Measurements from ENCODE around the gene GSG1L.

- TF ChIP-seq EP300 (IDR thresholded peaks at IDR 0.05; ENCODE audit: borderline replicate concordance) (no peak), YY1 (IDR thresholded peaks at IDR 0.05; ENCODE audit: low read depth) (no peak), TAF1 (IDR thresholded peaks at IDR 0.05; ENCODE audit: low read depth) (no peak), CREB1 (IDR thresholded peaks at IDR 0.05; ENCODE audit: low read depth) (no peak), REST (IDR thresholded peaks at IDR 0.05; ENCODE audit: low read depth) (no peak), FOXM1 (IDR thresholded peaks at IDR 0.05; ENCODE audit: borderline replicate concordance, low read depth) (no peak), CEBPB (IDR thresholded peaks at IDR 0.05) (no peak), MAX (IDR thresholded peaks at IDR 0.05) (no peak)
Observed at GRCh38 chr16:27868180-27868579, 195.3 kb downstream of the GSG1L start.
